ENCODE measurements around the gene SH2D5.

Gene SH2D5

GRCh38 chr1:20706841-20707240, 25.7 kb downstream of the SH2D5 start (continued):
- TF ChIP-seq PATZ1 (CRISPR knock-in tag; IDR thresholded peaks at IDR 0.05; ENCODE audit: borderline replicate concordance) (no peak), ZFP30 (CRISPR knock-in tag; IDR thresholded peaks at IDR 0.05) (no peak), TOX (CRISPR knock-in tag; IDR thresholded peaks at IDR 0.05; ENCODE audit: borderline replicate concordance) (no peak), GLIS3 (CRISPR knock-in tag; IDR thresholded peaks at IDR 0.05) (no peak)

- TF ChIP-seq TCF4 (CRISPR knock-in tag; IDR thresholded peaks at IDR 0.05; ENCODE audit: borderline replicate concordance), result no peak
- no peak for TF ChIP-seq ESRRG (CRISPR knock-in tag; IDR thresholded peaks at IDR 0.05)
- TF ChIP-seq PPARA (CRISPR knock-in tag; IDR thresholded peaks at IDR 0.05; ENCODE audit: borderline replicate concordance), result no peak
- TF ChIP-seq CSRNP3 (CRISPR knock-in tag; IDR thresholded peaks at IDR 0.05), result no peak
- TF ChIP-seq GLIS3 (CRISPR knock-in tag; IDR thresholded peaks at IDR 0.05), result no peak
- TF ChIP-seq ARNTL (CRISPR knock-in tag; IDR thresholded peaks at IDR 0.05; ENCODE audit: borderline replicate concordance, low read depth), result no peak
- no peak for TF ChIP-seq ZC3H10 (CRISPR knock-in tag; IDR thresholded peaks at IDR 0.05)
- no peak for TF ChIP-seq CSDC2 (CRISPR knock-in tag; IDR thresholded peaks at IDR 0.05)
- TF ChIP-seq ZNF70 (CRISPR knock-in tag; IDR thresholded peaks at IDR 0.05), result no peak
- no peak for TF ChIP-seq CREB5 (CRISPR knock-in tag; IDR thresholded peaks at IDR 0.05; ENCODE audit: low read depth)
- ATAC-seq, result no peak
These were observed 27.2 kb downstream of the SH2D5 start for GRCh38 chr1:20705203-20705755.

GRCh38 chr1:20704390-20705202, 27.9 kb downstream of the SH2D5 start:
- TF ChIP-seq CREB5 (CRISPR knock-in tag; IDR thresholded peaks at IDR 0.05; ENCODE audit: low read depth) (no peak), ZNF8 (CRISPR knock-in tag; IDR thresholded peaks at IDR 0.05) (no peak), TCF4 (CRISPR knock-in tag; IDR thresholded peaks at IDR 0.05; ENCODE audit: borderline replicate concordance) (no peak), ZNF70 (CRISPR knock-in tag; IDR thresholded peaks at IDR 0.05) (no peak), ZC3H10 (CRISPR knock-in tag; IDR thresholded peaks at IDR 0.05) (no peak), ISL1 (CRISPR knock-in tag; IDR thresholded peaks at IDR 0.05) (no peak), ZFP30 (CRISPR knock-in tag; IDR thresholded peaks at IDR 0.05) (no peak), RARB (CRISPR knock-in tag; IDR thresholded peaks at IDR 0.05) (no peak), CSDC2 (CRISPR knock-in tag; IDR thresholded peaks at IDR 0.05) (no peak), TOX (CRISPR knock-in tag; IDR thresholded peaks at IDR 0.05; ENCODE audit: borderline replicate concordance) (no peak), ARNTL (CRISPR knock-in tag; IDR thresholded peaks at IDR 0.05; ENCODE audit: borderline replicate concordance, low read depth) (no peak), SNAI2 (CRISPR knock-in tag; IDR thresholded peaks at IDR 0.05) (no peak), PPARA (CRISPR knock-in tag; IDR thresholded peaks at IDR 0.05; ENCODE audit: borderline replicate concordance) (no peak), TSHZ2 (CRISPR knock-in tag; IDR thresholded peaks at IDR 0.05) (no peak), ZFP3 (CRISPR knock-in tag; IDR thresholded peaks at IDR 0.05) (no peak)
- no peak for ATAC-seq
